GM12865 (cell line): ENCODE results near the gene RAD23B.
"Not testable (repeated sequence)": the region's sequence is repeated elsewhere in the genome, so short reads cannot be mapped to it uniquely, and the experiment has no call there.

Experiments
- DNase-seq: peaks from one replicate; pipeline ENCODE4 v3.0.0; 2010; ENCODE audit warnings: low read depth
- H3K4me3 ChIP-seq: 2 replicates; pipeline ENCODE4 v1.5.1; 2011; ENCODE audit warnings: mild to moderate bottlenecking, low read depth, low read length, control low read depth
- TF ChIP-seq, protein P1 (sequence below): IDR thresholded peaks from 2 replicates; pipeline ENCODE4 v1.5.1; 2011; ENCODE audit warnings: low read length, control low read depth, low read depth, inconsistent platforms; ENCODE audit not compliant: insufficient read depth; ENCODE audit errors: missing control alignments

The RAD23B gene

DNA sequence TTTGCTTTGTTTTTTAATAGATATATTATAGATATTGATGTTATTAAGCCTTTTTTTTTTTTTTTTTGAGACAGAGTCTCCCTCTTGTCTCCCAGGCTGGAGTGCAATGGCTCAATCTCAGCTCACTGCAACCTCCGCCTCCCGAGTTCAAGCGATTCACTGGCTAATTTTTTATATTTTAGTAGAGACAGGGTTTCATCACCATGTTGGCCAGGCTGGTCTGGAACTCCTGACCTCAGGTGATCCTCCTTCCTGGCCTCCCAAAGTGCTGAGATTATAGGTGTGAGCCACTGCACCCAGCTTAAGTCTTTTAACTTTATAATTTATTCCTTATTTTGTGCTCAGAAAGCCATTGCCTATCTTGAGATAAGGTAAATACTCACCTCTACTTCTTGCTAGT, 24.2 kb upstream of the RAD23B start:
- no peak for DNase-seq
- TF ChIP-seq, protein P1, sequence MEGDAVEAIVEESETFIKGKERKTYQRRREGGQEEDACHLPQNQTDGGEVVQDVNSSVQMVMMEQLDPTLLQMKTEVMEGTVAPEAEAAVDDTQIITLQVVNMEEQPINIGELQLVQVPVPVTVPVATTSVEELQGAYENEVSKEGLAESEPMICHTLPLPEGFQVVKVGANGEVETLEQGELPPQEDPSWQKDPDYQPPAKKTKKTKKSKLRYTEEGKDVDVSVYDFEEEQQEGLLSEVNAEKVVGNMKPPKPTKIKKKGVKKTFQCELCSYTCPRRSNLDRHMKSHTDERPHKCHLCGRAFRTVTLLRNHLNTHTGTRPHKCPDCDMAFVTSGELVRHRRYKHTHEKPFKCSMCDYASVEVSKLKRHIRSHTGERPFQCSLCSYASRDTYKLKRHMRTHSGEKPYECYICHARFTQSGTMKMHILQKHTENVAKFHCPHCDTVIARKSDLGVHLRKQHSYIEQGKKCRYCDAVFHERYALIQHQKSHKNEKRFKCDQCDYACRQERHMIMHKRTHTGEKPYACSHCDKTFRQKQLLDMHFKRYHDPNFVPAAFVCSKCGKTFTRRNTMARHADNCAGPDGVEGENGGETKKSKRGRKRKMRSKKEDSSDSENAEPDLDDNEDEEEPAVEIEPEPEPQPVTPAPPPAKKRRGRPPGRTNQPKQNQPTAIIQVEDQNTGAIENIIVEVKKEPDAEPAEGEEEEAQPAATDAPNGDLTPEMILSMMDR, result no peak
- no peak overlapping the region for H3K4me3 ChIP-seq

DNA sequence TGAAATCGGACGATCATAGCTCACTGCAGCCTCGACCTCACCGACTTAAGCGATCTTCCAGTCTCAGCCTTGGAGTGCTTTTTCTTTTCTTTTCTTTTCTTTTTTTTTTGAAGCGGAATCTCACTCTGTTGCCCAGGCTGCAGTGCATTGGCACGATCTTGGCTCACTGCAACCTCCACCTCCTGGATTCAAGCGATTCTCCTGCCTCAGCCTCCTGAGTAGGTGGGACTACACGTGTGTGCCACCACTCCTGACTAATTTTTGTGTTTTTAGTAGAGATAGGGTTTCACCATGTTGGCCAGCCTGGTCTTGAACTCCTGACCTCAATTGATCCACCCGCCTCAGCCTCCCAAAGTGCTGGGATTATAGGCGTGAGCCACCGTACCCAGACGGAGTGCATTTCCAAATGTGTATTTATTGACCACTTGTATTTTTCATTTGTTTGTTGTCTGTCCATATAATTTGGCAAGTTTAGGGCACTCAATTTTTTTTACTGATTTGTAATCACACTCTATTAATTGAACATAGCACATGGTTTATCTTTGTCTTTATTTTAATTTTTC, 23.2 kb upstream of the RAD23B start:
- not testable (repeated sequence) for DNase-seq, H3K4me3 ChIP-seq

DNA sequence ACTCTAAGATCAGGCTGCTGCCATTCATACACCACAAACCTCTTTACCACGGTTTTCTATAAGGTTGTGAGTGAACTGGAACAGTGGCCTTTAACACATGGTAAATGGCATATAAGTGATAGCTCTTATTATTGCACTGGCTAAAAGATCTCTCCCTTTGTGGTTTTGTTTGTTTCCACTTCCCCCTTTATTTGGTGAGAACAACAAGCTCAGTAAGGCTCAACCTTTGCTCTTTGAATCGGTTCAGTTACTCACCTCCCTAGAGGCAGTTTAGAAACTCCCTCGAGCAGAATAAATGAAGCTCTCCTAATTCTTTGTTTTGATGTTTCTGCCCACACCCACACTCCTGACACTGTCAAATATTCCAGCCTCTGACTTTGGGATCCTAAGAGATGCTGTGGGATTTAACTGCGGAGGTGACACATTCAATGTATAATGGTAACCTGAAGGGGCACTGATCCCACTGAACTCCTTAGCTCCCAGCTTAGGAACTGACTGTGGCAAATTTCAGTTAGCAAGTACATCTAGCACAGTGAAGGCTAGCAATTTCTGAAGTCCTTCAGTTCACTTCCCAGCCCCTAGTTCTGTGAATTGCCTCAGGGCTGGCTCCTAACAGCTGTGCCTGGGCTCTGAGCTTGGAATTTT, 22.5 kb upstream of the RAD23B start:
- DNase-seq, result peak; percentile 87
- H3K4me3 ChIP-seq, result no peak overlapping the region; the same call in 1 of the 2 replicates
- TF ChIP-seq, protein P1, result no peak

DNA sequence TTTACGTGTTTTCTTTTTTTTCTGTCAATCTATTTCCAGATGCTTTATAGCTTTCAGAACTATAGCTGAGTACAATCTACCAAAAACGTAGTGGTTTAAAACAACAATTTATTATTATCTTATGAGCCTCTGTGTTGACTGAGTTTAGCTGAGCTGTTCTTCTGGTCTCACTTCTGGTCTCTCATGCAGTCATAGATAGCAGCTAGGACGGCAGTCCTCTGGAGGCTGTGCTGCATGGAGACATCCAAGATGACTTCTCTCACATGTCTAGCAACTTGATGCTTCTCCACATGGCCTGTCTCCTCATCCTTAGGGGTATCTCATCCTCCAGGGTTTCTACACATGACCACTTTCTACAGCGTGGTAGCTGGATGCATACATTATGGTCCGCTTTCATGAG, 22.0 kb upstream of the RAD23B start:
- TF ChIP-seq, protein P1, result no peak
- peak; percentile 20 for DNase-seq
- no peak overlapping the region for H3K4me3 ChIP-seq

DNA sequence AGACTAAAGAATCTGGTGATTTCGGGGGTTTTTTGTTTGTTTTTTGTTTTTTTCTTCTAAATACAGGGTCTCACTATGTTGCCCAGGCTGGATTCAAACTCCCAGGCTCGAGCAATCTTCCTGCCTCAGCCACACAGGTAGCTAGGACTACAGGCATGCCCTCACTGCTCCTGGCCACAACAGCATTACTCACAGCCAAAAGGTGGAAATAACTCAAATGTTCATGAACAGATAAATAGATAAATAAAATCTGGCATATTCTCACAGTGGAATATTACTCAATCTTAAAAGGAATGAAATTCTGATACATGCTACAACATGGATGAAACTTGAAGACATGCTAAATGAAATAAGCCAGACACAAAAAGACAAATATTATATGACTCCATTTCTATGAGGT, 19.8 kb upstream of the RAD23B start:
- no peak for DNase-seq
- TF ChIP-seq, protein P1, result no peak
- no peak overlapping the region for H3K4me3 ChIP-seq

DNA sequence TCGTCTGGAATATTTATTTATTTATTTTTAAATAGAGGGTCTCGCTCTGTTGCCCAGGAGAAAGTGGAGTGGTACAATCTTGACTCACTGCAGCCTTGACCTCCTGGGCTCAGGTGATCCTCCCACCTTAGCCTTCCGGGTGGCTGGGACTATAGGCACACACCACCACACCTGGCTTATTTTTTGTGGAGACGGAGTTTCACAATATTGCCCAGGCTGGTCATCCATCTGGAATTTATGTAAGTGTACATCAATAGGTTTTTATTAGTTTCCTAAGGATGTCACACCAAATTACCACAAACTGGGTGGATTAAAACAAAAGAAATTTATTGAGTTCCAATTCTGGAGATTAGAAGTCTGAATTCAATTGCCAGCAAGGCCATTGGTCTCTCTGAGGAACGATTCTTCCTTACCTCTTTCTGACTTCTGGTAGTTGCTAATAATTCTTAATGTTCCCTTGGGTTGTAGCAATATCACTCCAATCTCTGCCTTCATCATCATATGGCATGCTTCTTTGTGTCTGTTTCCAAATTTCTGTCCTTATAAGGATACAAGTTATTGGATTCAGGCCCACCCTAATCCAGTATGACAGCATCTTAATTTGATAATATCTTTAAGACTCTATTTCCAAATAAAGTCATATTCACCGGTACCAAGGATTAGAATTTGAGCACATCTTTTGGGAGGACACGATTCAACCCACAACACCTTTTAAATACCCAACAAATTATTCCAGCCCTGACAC, 16.3 kb upstream of the RAD23B start:
- no peak overlapping the region for H3K4me3 ChIP-seq
- TF ChIP-seq, protein P1, result no peak
- no peak for DNase-seq

DNA sequence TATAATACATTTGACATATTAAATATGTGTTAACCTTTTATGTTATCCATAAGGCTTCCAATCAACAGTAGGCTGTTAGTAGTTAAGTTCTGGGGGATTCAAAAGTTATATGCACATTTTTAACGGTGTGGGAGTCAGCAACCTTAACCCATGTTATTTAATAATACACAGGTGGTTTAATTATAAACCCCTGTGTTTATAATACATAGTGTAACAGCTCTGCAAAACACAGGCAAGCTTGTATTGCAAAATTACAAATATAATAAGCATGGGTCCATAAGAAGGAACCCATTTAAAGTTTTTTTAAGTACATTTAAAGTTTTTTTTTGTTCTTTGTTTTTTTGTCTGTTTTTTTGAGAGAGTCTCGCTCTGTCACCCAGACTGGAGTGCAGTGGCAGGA, 14.5 kb upstream of the RAD23B start:
- no peak overlapping the region for H3K4me3 ChIP-seq
- TF ChIP-seq, protein P1, result no peak
- no peak for DNase-seq
